Stimulated activated naive CD8-positive, alpha-beta T cell treated with anti-CD3 and anti-CD28 coated beads, Interleukin-15, amount 100 ng/mL, for 72 hours (primary cell): ENCODE data around the gene RAD21L1.

Source experiments
- ATAC-seq: fragments of 150-1000 bp; cut with Tn5 transposase; 2 replicates; pipeline ENCODE4 v1.10.0; 2021; ENCODE audit warnings: mild to moderate bottlenecking, moderate library complexity
- DNase-seq, 2 donors: peaks; one replicate each; pipeline ENCODE4 v3.0.0; 2021 to 2022
- H3K27ac Mint-ChIP-seq, 2 donors: one replicate each; pipeline ENCODE4 v1.8.0; 2022; ENCODE audit warnings: mild to moderate bottlenecking in 2 of 2, mixed read lengths in 2 of 2, moderate library complexity in 2 of 2
- H3K27me3 Mint-ChIP-seq: one replicate; pipeline ENCODE4 v1.8.0; 2022; ENCODE audit warnings: mixed read lengths
- H3K4me1 Mint-ChIP-seq: one replicate; pipeline ENCODE4 v1.8.0; 2022; ENCODE audit warnings: mild to moderate bottlenecking, mixed read lengths
- H3K4me3 Mint-ChIP-seq, 2 donors: one replicate each; pipeline ENCODE4 v1.8.0; 2022; ENCODE audit warnings: mild to moderate bottlenecking in 2 of 2, mixed read lengths in 2 of 2, moderate library complexity in 1 of 2
- H3K9me3 Mint-ChIP-seq, 2 donors: one replicate each; pipeline ENCODE4 v1.8.0; 2022; ENCODE audit warnings: mixed read lengths in 2 of 2

Gene RAD21L1

GRCh38 chr20:1190847-1191246 is 35.0 kb upstream of the RAD21L1 start:
- Mint-ChIP-seq H3K4me3 (no peak overlapping the region), H3K27me3 (peaks cover 18% of the 10 kb centered on the region), H3K4me1 (peaks cover 4% of the 10 kb centered on the region), H3K27ac (no peak overlapping the region), H3K9me3 (no peaks in the 10 kb centered on the region)
- DNase-seq (no peak), ATAC-seq (no peak)

GRCh38 chr20:1191299-1191698 is 34.5 kb upstream of the RAD21L1 start:
- Mint-ChIP-seq H3K27me3 (peaks cover 14% of the 10 kb centered on the region), H3K27ac (no peak overlapping the region), H3K4me1 (no peaks in the 10 kb centered on the region), H3K4me3 (no peak overlapping the region), H3K9me3 (peaks cover 0 to 1% of the 10 kb centered on the region in 2 donors)
- ATAC-seq (no peak), DNase-seq (no peak)

- DNase-seq (no peak), ATAC-seq (no peak)
- Mint-ChIP-seq H3K27ac (no peak overlapping the region), H3K9me3 (peaks cover 0 to 5% of the 10 kb centered on the region in 2 donors), H3K27me3 (peaks cover 4% of the 10 kb centered on the region), H3K4me1 (peaks cover 6% of the 10 kb centered on the region), H3K4me3 (no peak overlapping the region)
Measured at GRCh38 chr20:1195226-1195625, 30.6 kb upstream of the RAD21L1 start.

- H3K9me3 Mint-ChIP-seq = peaks cover 0 to 5% of the 10 kb centered on the region in 2 donors
- H3K4me3 Mint-ChIP-seq = no peak overlapping the region
- peak overlapping the region in 1 of 2 donors; percentile 27 for H3K27ac Mint-ChIP-seq
- H3K27me3 Mint-ChIP-seq = no peaks in the 10 kb centered on the region
- peaks cover 8% of the 10 kb centered on the region for H3K4me1 Mint-ChIP-seq
- DNase-seq (no peak), ATAC-seq (no peak)
Measured at GRCh38 chr20:1196634-1197033, 29.2 kb upstream of the RAD21L1 start.

- H3K9me3 Mint-ChIP-seq = peaks cover 0 to 5% of the 10 kb centered on the region in 2 donors
- no peak overlapping the region for H3K4me3 Mint-ChIP-seq
- ATAC-seq = no peak
- no peak overlapping the region for H3K27ac Mint-ChIP-seq
- no peak for DNase-seq
- no peaks in the 10 kb centered on the region for H3K27me3 Mint-ChIP-seq
- peaks cover 8% of the 10 kb centered on the region for H3K4me1 Mint-ChIP-seq
Measured at GRCh38 chr20:1197801-1198200, 28.0 kb upstream of the RAD21L1 start.

GRCh38 chr20:1198751-1199150 is 27.1 kb upstream of the RAD21L1 start:
- no peak for DNase-seq
- no peaks in the 10 kb centered on the region for H3K27me3 Mint-ChIP-seq
- no peak for ATAC-seq
- peaks cover 8% of the 10 kb centered on the region for H3K4me1 Mint-ChIP-seq
- no peak overlapping the region for H3K4me3 Mint-ChIP-seq
- H3K27ac Mint-ChIP-seq = no peak overlapping the region
- peaks cover 0 to 5% of the 10 kb centered on the region in 2 donors for H3K9me3 Mint-ChIP-seq

- DNase-seq = no peak
- H3K27ac Mint-ChIP-seq = no peak overlapping the region
- peaks cover 0 to 5% of the 10 kb centered on the region in 2 donors for H3K9me3 Mint-ChIP-seq
- no peak overlapping the region for H3K4me3 Mint-ChIP-seq
- ATAC-seq = no peak
- peaks cover 8% of the 10 kb centered on the region for H3K4me1 Mint-ChIP-seq
- no peaks in the 10 kb centered on the region for H3K27me3 Mint-ChIP-seq
Measured at GRCh38 chr20:1199212-1199873, 26.5 kb upstream of the RAD21L1 start.

- Mint-ChIP-seq H3K4me1 (peaks cover 8% of the 10 kb centered on the region), H3K9me3 (peaks cover 0 to 5% of the 10 kb centered on the region in 2 donors), H3K27me3 (no peaks in the 10 kb centered on the region), H3K27ac (peak overlapping the region in 1 of 2 donors; percentile 73), H3K4me3 (no peak overlapping the region)
- ATAC-seq (no peak), DNase-seq (no peak)
Measured at GRCh38 chr20:1199964-1200363, 25.9 kb upstream of the RAD21L1 start.

- DNase-seq (no peak), ATAC-seq (no peak)
- no peak within 1 kb of the TSS for H3K27ac Mint-ChIP-seq
- peaks cover 8% of the 10 kb centered on the region for H3K4me1 Mint-ChIP-seq
- no peaks in the 10 kb centered on the region for H3K9me3 Mint-ChIP-seq
- H3K27me3 Mint-ChIP-seq = no peaks in the 10 kb centered on the region
- no peak within 1 kb of the TSS for H3K4me3 Mint-ChIP-seq
Measured at GRCh38 chr20:1202762-1203504, 22.9 kb upstream of the RAD21L1 start, which contains the start of gene C20orf202. Gene C20orf202, plus strand, starts transcription at chr20:1203454. Its CDS starts 132 bp downstream, at chr20:1203586.

GRCh38 chr20:1203630-1204029 is 22.2 kb upstream of the RAD21L1 start:
- Mint-ChIP-seq H3K27me3 (no peaks in the 10 kb centered on the region), H3K4me1 (peaks cover 8% of the 10 kb centered on the region), H3K9me3 (no peaks in the 10 kb centered on the region), H3K4me3 (no peak overlapping the region), H3K27ac (no peak overlapping the region)
- no peak for ATAC-seq
- DNase-seq = no peak

GRCh38 chr20:1204113-1204512 is 21.7 kb upstream of the RAD21L1 start:
- ATAC-seq (no peak), DNase-seq (no peak)
- Mint-ChIP-seq H3K27me3 (no peaks in the 10 kb centered on the region), H3K4me3 (no peak overlapping the region), H3K4me1 (peaks cover 8% of the 10 kb centered on the region), H3K27ac (no peak overlapping the region), H3K9me3 (no peaks in the 10 kb centered on the region)

- DNase-seq = no peak
- Mint-ChIP-seq H3K4me1 (peaks cover 8% of the 10 kb centered on the region), H3K27me3 (no peaks in the 10 kb centered on the region), H3K9me3 (no peaks in the 10 kb centered on the region), H3K27ac (no peak overlapping the region), H3K4me3 (no peak overlapping the region)
- ATAC-seq = no peak
Measured at GRCh38 chr20:1204576-1204975, 21.3 kb upstream of the RAD21L1 start.

GRCh38 chr20:1205802-1206201 is 20.0 kb upstream of the RAD21L1 start:
- Mint-ChIP-seq H3K4me1 (no peaks in the 10 kb centered on the region), H3K9me3 (no peaks in the 10 kb centered on the region), H3K27ac (no peak overlapping the region), H3K27me3 (no peaks in the 10 kb centered on the region), H3K4me3 (no peak overlapping the region)
- DNase-seq = no peak
- ATAC-seq = no peak

GRCh38 chr20:1206366-1207148 is 19.3 kb upstream of the RAD21L1 start:
- Mint-ChIP-seq H3K9me3 (no peaks in the 10 kb centered on the region), H3K4me1 (no peaks in the 10 kb centered on the region), H3K27me3 (no peaks in the 10 kb centered on the region), H3K27ac (no peak overlapping the region), H3K4me3 (no peak overlapping the region)
- no peak for ATAC-seq
- no peak for DNase-seq

- DNase-seq (no peak), ATAC-seq (no peak)
- Mint-ChIP-seq H3K4me1 (peaks cover 4% of the 10 kb centered on the region), H3K27ac (no peak overlapping the region), H3K4me3 (no peak overlapping the region), H3K9me3 (no peaks in the 10 kb centered on the region), H3K27me3 (no peaks in the 10 kb centered on the region)
Measured at GRCh38 chr20:1207293-1207878, 18.5 kb upstream of the RAD21L1 start.
